Neural cell (in vitro differentiated cells): ENCODE data around the gene ZNF181.

Experiments
- EP300 ChIP-seq: fragments of 450-650 bp; conservative IDR thresholded peaks from 2 replicates; pipeline ENCODE4 v1.6.1; 2014; ENCODE audit warnings: antibody characterized with exemption, mild to moderate bottlenecking, moderate library complexity; ENCODE audit not compliant: poor library complexity, severe bottlenecking
- EZH2 ChIP-seq: fragments of 200-600, 300-800 bp; shearing (Covaris generic), sonication (generic); IDR thresholded peaks from 2 replicates; pipeline ENCODE4 v1.6.1; 2014; ENCODE audit warnings: antibody characterized with exemption, low read length, borderline replicate concordance, mild to moderate bottlenecking; ENCODE audit not compliant: insufficient read depth, poor library complexity, severe bottlenecking
- POLR2AphosphoS5 ChIP-seq: IDR thresholded peaks from 2 replicates; pipeline ENCODE4 v1.6.1; 2012
- RAD21 ChIP-seq: fragments of 450-650 bp; conservative IDR thresholded peaks from 2 replicates; pipeline ENCODE4 v1.6.1; 2014; ENCODE audit warnings: antibody characterized with exemption, mild to moderate bottlenecking, moderate library complexity
- SMC3 ChIP-seq: fragments of 450-650 bp; conservative IDR thresholded peaks from 2 replicates; pipeline ENCODE4 v1.6.1; 2014; ENCODE audit warnings: antibody characterized with exemption, mild to moderate bottlenecking, moderate library complexity; ENCODE audit not compliant: poor library complexity
- TF ChIP-seq, protein P1 (sequence below): fragments of 450-650 bp; IDR thresholded peaks from 2 replicates; pipeline ENCODE4 v1.5.1; 2014; ENCODE audit warnings: antibody characterized with exemption, mild to moderate bottlenecking, moderate library complexity; ENCODE audit not compliant: poor library complexity, severe bottlenecking
- TF ChIP-seq, protein P2 (sequence below): IDR thresholded peaks from 2 replicates; pipeline ENCODE4 v1.6.1; 2012; ENCODE audit warnings: borderline replicate concordance

DNA sequence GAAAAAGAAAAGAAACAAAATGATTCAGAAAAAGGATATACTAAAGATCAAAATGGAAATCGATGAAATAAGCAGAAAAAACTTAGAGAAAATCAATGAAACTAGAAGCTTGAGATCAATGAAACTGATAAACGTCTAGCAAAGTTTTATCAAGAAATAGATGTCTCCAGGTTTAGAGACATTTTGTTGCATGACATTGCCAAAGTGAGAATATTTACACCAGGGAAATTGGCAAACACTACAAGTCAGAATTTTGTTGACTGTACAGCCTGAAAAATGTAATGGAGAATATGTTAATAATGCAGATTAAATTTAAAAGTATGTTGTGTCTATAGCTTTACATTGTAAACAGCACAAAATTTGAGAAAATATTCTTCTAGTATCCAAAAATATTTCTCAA lies 44.3 kb downstream of the ZNF181 start:
- TF ChIP-seq, protein P1, sequence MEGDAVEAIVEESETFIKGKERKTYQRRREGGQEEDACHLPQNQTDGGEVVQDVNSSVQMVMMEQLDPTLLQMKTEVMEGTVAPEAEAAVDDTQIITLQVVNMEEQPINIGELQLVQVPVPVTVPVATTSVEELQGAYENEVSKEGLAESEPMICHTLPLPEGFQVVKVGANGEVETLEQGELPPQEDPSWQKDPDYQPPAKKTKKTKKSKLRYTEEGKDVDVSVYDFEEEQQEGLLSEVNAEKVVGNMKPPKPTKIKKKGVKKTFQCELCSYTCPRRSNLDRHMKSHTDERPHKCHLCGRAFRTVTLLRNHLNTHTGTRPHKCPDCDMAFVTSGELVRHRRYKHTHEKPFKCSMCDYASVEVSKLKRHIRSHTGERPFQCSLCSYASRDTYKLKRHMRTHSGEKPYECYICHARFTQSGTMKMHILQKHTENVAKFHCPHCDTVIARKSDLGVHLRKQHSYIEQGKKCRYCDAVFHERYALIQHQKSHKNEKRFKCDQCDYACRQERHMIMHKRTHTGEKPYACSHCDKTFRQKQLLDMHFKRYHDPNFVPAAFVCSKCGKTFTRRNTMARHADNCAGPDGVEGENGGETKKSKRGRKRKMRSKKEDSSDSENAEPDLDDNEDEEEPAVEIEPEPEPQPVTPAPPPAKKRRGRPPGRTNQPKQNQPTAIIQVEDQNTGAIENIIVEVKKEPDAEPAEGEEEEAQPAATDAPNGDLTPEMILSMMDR = no peak
- TF ChIP-seq POLR2AphosphoS5 (no peak), EP300 (no peak), EZH2 (no peak), RAD21 (no peak), SMC3 (no peak)
- TF ChIP-seq, protein P2, sequence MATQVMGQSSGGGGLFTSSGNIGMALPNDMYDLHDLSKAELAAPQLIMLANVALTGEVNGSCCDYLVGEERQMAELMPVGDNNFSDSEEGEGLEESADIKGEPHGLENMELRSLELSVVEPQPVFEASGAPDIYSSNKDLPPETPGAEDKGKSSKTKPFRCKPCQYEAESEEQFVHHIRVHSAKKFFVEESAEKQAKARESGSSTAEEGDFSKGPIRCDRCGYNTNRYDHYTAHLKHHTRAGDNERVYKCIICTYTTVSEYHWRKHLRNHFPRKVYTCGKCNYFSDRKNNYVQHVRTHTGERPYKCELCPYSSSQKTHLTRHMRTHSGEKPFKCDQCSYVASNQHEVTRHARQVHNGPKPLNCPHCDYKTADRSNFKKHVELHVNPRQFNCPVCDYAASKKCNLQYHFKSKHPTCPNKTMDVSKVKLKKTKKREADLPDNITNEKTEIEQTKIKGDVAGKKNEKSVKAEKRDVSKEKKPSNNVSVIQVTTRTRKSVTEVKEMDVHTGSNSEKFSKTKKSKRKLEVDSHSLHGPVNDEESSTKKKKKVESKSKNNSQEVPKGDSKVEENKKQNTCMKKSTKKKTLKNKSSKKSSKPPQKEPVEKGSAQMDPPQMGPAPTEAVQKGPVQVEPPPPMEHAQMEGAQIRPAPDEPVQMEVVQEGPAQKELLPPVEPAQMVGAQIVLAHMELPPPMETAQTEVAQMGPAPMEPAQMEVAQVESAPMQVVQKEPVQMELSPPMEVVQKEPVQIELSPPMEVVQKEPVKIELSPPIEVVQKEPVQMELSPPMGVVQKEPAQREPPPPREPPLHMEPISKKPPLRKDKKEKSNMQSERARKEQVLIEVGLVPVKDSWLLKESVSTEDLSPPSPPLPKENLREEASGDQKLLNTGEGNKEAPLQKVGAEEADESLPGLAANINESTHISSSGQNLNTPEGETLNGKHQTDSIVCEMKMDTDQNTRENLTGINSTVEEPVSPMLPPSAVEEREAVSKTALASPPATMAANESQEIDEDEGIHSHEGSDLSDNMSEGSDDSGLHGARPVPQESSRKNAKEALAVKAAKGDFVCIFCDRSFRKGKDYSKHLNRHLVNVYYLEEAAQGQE = no peak
